Activated CD4-positive, alpha-beta T cell treated with anti-CD3 and anti-CD28 coated beads for 1 hour (primary cell): ENCODE measurements around the gene CALU.

Experiments
- DNase-seq: peaks from one replicate; pipeline ENCODE4 v3.0.0-alpha.2; 2020

CALU gene

GRCh38 chr7:128755075-128755818 is 16.1 kb downstream of the CALU start:
- no peak for DNase-seq

- DNase-seq, result no peak
Measured at GRCh38 chr7:128755819-128756476, 16.8 kb downstream of the CALU start.

GRCh38 chr7:128757203-128757602 is 18.0 kb downstream of the CALU start:
- DNase-seq, result no peak

- no peak for DNase-seq
Measured at GRCh38 chr7:128758553-128758952, 19.4 kb downstream of the CALU start.

- DNase-seq, result no peak
Measured at GRCh38 chr7:128759242-128759641, 20.1 kb downstream of the CALU start.

- DNase-seq, result no peak
Measured at GRCh38 chr7:128763541-128763940, 24.4 kb downstream of the CALU start.

GRCh38 chr7:128767475-128768110 is 28.4 kb downstream of the CALU start:
- no peak for DNase-seq

- no peak for DNase-seq
Measured at GRCh38 chr7:128770233-128770632, 31.1 kb downstream of the CALU start.

GRCh38 chr7:128773604-128774003 is 34.4 kb downstream of the CALU start:
- no peak for DNase-seq

- no peak for DNase-seq
Measured at GRCh38 chr7:128774029-128774689, 35.0 kb downstream of the CALU start.

GRCh38 chr7:128774921-128775320 is 35.8 kb downstream of the CALU start:
- DNase-seq, result no peak

- DNase-seq, result no peak
Measured at GRCh38 chr7:128775744-128776474, 36.8 kb downstream of the CALU start, which contains the start of gene OPN1SW. Gene OPN1SW (minus strand): TSS chr7:128775794. CDS start chr7:128775781, 13 bp downstream.

GRCh38 chr7:128777156-128778123 is 38.3 kb downstream of the CALU start:
- no peak for DNase-seq

GRCh38 chr7:128778946-128779345 is 39.8 kb downstream of the CALU start:
- no peak for DNase-seq

GRCh38 chr7:128781126-128781525 is 42.0 kb downstream of the CALU start:
- no peak for DNase-seq

- DNase-seq, result no peak
Measured at GRCh38 chr7:128781851-128782250, 42.7 kb downstream of the CALU start.

- no peak for DNase-seq
Measured at GRCh38 chr7:128783143-128783861, 44.1 kb downstream of the CALU start.

GRCh38 chr7:128785738-128786137 is 46.6 kb downstream of the CALU start:
- no peak for DNase-seq

GRCh38 chr7:128788446-128789412 is 49.6 kb downstream of the CALU start:
- no peak for DNase-seq
